Frontal cortex (tissue), 4 donors: ENCODE measurements around the gene MOB3B. TPM values are rescaled to one million over a fixed set of nuclear protein-coding genes. Genes with fewer than 3 reads are reported as not detected.
"Not testable (repeated sequence)": the region's sequence is repeated elsewhere in the genome, so short reads cannot be mapped to it uniquely, and the experiment has no call there.

Experiments
- DNase-seq, 2 donors: peaks; one replicate each; pipeline ENCODE4 v3.0.0; 2012; ENCODE audit warnings: low spot score in 2 of 2
- FAIRE-seq: peaks from 2 replicates; lab custom pipeline; 2012; peaks lifted over from hg19 to GRCh38; lab: Jason Lieb, UNC
- total RNA-seq: library from RNA; depleted of rRNA; stranded (reverse); fragments of >200 nt; gene quantifications from one replicate; pipeline ENCODE4 v1.2.3, GENCODE V29; 2014
- donor health status: control.
- donor health status: control.
- donor health status: control.

The MOB3B gene
- total RNA-seq, 1 donor from 2014 or later = 2.9 TPM

- DNase-seq (no peak), FAIRE-seq (no peak)
Observed at GRCh38 chr9:27485158-27485557, 44.5 kb downstream of the MOB3B start.

GRCh38 chr9:27483576-27483975 is 46.0 kb downstream of the MOB3B start:
- no peak for FAIRE-seq
- DNase-seq = no peak

- DNase-seq = no peak
- FAIRE-seq = no peak
Observed at GRCh38 chr9:27482709-27483108, 46.9 kb downstream of the MOB3B start.

DNA sequence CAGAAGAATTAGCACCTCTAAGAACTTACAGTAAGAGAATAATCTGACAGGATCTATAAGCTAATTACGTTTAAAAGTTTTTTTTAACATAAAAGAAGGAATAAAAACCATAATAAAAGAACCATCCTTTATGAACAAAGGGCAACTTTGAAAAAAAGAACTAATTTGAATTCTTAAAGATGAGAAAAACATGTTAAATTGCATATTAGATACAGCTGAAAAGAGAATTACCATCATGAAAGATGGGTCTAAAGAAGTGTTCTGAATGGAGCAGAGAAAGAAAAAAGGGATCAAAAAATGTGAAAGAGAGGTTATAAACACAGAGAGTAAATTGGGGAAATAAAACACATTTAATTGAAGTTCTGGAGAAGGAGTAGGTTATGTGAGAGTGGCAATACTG is 51.3 kb downstream of the MOB3B start:
- no peak for DNase-seq
- FAIRE-seq = no peak

DNA sequence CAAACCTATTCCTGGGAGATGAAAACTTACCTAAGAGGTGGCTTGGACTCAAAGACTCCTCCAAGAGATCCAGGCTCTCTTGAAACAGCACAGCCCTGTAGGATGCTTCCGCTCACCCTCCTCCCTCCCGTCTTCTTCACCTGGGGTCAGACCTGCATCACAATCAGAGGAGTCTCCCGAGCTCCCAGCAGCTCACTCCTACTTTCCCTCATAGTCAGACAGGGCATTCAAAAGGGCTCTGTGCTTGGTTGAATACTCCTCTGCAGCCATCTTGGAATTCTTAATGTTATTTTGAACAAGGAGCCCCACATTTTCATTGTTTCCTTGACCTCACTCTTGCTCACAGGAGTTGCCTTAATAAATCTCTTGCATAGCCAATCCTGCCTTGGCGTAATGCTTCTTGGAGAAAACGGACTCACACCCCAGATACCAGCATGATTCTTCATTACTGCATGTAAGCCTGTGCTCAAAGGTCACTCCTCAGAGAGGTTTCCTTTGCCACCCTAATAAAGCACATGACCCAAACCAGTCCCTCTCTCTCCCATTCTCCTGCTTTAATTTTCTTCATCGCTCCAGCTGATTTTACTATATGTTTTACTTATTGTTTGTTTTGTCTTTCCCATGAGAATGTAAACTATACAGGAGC is 52.6 kb downstream of the MOB3B start:
- FAIRE-seq (no peak), DNase-seq (no peak)

- FAIRE-seq = no peak
- no peak for DNase-seq
Observed at GRCh38 chr9:27475057-27475595, 54.5 kb downstream of the MOB3B start.

DNA sequence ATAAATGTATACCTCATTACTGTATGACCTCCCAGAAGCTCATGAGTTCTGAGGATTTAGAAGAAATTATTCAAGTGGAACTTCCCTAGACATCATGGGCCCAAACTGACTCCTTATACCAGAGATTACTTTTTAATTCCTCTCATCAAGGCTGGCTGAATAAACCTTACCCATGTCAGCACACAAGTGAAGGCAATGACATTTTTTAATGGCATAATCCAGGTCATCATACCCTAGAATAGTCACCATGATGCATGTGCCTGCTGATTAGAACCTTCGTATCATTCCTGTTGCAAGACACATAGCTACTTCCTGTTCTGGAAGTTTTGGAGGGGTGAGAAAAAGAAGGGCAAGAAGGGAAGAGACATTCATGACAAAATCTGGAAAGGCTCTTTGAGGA is 55.3 kb downstream of the MOB3B start:
- no peak for FAIRE-seq
- no peak for DNase-seq

DNA sequence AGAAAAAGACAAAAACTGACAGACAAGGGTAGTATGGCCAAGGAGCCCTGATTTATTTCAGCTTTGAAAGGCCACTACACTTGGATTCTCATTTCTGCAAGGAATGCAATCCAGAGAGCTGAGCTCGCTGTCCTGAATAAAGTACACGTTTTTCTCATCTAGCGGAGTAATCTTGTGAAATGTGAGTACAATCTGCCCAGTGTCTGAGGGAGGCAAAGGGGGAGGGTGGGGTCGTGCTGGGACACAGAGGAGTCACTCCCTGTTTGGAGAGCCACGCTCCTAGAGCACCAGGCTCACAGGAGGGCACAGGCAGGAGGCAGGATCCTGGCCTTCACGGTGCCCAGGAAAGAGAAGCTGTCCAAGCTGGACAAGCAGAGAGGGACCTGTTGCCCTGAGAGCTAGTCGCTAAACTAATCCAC is 56.5 kb downstream of the MOB3B start:
- peak in 1 of 2 donors; percentile 30 for DNase-seq
- no peak for FAIRE-seq

- DNase-seq (no peak), FAIRE-seq (no peak)
Observed at GRCh38 chr9:27472195-27472594, 57.4 kb downstream of the MOB3B start.

DNA sequence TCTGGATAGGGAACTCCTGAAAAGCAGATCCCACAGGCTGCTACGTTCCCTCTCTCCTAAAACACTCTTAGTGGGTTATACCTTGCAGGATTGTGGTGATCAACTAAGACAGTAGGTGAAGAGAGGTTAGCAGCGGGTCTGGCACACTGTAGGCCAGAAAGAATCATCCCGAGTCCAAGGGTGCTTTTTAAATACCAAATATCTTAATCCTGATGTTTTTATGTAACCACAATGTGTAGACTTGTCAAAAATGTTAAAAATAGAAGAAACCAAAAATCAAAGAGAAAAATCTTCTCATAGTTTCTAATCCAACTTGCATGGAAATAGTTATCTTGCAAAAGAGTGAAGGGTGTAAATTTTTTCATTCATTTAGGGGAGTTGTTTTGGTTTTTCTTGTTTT is 57.8 kb downstream of the MOB3B start:
- FAIRE-seq = no peak
- no peak for DNase-seq

DNA sequence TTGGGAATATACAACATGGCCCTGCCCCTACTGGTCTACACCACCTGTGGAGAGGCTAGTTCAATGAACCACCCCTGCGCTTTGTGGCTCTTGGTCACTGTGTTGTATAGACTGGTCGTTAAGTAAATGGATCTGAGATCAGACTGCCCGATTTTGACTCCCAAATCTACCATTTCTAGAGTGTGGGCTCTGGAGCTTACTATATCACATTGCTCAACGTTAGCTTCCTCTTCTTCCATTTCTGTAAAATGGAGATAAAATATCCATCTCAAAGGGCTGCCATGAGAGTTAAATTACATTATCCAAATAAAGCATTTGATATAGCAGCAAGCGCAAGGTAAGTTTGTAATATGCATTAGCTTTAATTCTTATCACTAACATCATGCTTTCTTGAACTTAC is 58.2 kb downstream of the MOB3B start:
- FAIRE-seq (no peak), DNase-seq (no peak)

GRCh38 chr9:27470291-27470856 is 59.2 kb downstream of the MOB3B start:
- FAIRE-seq = no peak
- no peak for DNase-seq

GRCh38 chr9:27469550-27469949 is 60.1 kb downstream of the MOB3B start:
- FAIRE-seq (no peak), DNase-seq (no peak)

GRCh38 chr9:27468462-27469110 is 61.0 kb downstream of the MOB3B start:
- FAIRE-seq (no peak), DNase-seq (no peak)

DNA sequence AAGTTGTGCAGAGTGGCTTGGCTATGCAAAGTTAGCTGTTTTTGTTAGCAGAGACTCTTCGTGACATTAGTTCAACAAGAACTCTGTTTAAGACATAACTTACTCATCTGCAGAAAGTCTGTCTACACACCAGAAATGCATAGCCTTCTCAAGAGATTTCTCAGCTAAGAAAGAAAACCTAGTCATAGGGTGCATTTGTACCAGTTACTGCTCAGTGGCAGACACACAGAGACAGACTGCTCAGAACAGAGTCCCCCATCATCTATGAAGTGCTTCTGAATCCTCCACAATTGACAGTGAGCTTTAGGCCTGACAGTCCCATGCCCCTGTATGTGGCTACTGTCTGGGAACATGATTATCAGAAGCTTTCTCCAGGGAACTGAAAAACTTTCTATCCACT is 61.6 kb downstream of the MOB3B start:
- FAIRE-seq (no peak), DNase-seq (no peak)

- DNase-seq (no peak), FAIRE-seq (no peak)
Observed at GRCh38 chr9:27467486-27467885, 62.1 kb downstream of the MOB3B start.

GRCh38 chr9:27466516-27466915 is 63.1 kb downstream of the MOB3B start:
- not testable (repeated sequence) for FAIRE-seq, DNase-seq

DNA sequence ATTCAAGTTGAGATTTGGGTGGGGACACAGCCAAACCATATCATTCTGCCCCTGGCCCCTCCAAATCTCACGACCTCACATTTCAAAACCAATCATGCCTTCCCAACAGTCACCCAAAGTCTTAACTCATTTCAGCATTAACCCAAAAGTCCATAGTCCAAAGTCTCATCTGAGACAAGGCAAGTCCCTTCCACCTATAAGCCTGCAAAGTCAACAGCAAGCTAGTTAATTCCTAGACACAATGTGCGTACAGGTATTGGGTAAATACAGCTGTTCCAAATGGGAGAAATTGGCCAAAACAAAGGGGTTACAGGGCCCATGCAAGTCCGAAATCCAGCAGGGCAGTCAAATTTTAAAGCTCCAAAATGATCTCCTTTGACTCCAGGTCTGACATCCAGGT is 64.7 kb downstream of the MOB3B start:
- not testable (repeated sequence) for DNase-seq, FAIRE-seq

GRCh38 chr9:27462846-27463245 is 66.8 kb downstream of the MOB3B start:
- no peak for DNase-seq
- no peak for FAIRE-seq

DNA sequence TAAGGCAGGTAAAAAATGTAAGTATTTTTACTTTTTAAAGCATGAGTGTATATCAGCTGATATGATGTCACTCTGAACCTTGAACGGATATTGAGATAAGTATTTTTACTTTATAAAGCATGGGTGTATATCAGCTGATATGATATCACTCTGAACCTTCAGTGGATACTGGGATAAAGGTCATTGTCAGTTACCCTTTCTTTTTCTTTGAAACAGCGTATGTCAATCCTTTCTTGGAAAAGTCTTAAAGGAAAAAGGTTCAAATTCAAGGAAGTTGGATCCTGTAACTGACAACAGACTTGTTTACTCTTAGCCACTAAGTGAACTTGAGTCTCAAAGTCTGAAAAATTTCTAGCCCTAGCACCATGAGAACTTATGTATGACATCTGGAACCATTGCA is 67.2 kb downstream of the MOB3B start:
- no peak for DNase-seq
- FAIRE-seq = no peak
